MCF 10A (cell line): ENCODE measurements around the gene ANKRD11. TPM values are rescaled to one million over a fixed set of nuclear protein-coding genes. Genes with fewer than 3 reads are reported as not detected.

Source experiments
- BruUV-seq: library from RNA; stranded (reverse); fragments of 400-500 nt; replicated peaks from 2 replicates; lab custom pipeline; 2021; lab: Mats Ljungman, UMichigan
- CTCF ChIA-PET: fragments of 300-600 bp; sonication (Branson Sonifier 250); formaldehyde crosslinking; extraction: SDS; loops from one replicate; lab custom pipeline; 2021; ENCODE audit warnings: antibody characterized with exemption, inconsistent platforms; lab: Yijun Ruan, JAX
- POLR2A ChIA-PET: fragments of 300-600, 350-650 bp; sonication (Branson Sonifier 250); formaldehyde crosslinking; extraction: SDS; loops from one replicate; lab custom pipeline; 2020; ENCODE audit warnings: antibody characterized with exemption, inconsistent platforms; lab: Yijun Ruan, JAX
- DNase-seq: peaks from one replicate; pipeline ENCODE4 v3.0.0-alpha.2; 2018; ENCODE audit not compliant: unreplicated experiment
- H3K27ac Mint-ChIP-seq: one replicate; pipeline ENCODE4 v1.8.0; 2022; ENCODE audit warnings: mild to moderate bottlenecking, low read depth, mixed read lengths; ENCODE audit not compliant: unreplicated experiment
- H3K27me3 Mint-ChIP-seq: one replicate; pipeline ENCODE4 v1.8.0; 2022; ENCODE audit warnings: mixed read lengths; ENCODE audit not compliant: insufficient read depth, unreplicated experiment
- H3K36me3 Mint-ChIP-seq: one replicate; pipeline ENCODE4 v1.8.0; 2022; ENCODE audit warnings: mild to moderate bottlenecking, moderate library complexity, mixed read lengths; ENCODE audit not compliant: insufficient read depth, unreplicated experiment
- H3K4me1 Mint-ChIP-seq: one replicate; pipeline ENCODE4 v1.8.0; 2022; ENCODE audit warnings: mixed read lengths; ENCODE audit not compliant: insufficient read depth, unreplicated experiment
- H3K4me3 Mint-ChIP-seq: one replicate; pipeline ENCODE4 v1.8.0; 2022; ENCODE audit warnings: mild to moderate bottlenecking, moderate library complexity, mixed read lengths; ENCODE audit not compliant: unreplicated experiment
- H3K9me3 Mint-ChIP-seq: one replicate; pipeline ENCODE4 v1.8.0; 2022; ENCODE audit warnings: mixed read lengths; ENCODE audit not compliant: unreplicated experiment
- intact Hi-C: fragments of 100-400 bp; cut with micrococcal nuclease; formaldehyde crosslinking; loops from 2 replicates; pipeline ENCODE4 v1.14.1; 2022
- total RNA-seq: library from RNA; stranded (reverse); gene quantifications from 2 replicates; pipeline ENCODE4 v1.2.3, GENCODE V29; 2022
- TF ChIP-seq, protein P1 (sequence below): fragments of 200-600 bp; IDR thresholded peaks from one replicate; pipeline ENCODE4 v1.8.0; 2022; ENCODE audit warnings: antibody characterized with exemption, mild to moderate bottlenecking; ENCODE audit not compliant: unreplicated experiment

Gene ANKRD11
- total RNA-seq, 1 experiment from 2014 or later = 237 TPM

DNA sequence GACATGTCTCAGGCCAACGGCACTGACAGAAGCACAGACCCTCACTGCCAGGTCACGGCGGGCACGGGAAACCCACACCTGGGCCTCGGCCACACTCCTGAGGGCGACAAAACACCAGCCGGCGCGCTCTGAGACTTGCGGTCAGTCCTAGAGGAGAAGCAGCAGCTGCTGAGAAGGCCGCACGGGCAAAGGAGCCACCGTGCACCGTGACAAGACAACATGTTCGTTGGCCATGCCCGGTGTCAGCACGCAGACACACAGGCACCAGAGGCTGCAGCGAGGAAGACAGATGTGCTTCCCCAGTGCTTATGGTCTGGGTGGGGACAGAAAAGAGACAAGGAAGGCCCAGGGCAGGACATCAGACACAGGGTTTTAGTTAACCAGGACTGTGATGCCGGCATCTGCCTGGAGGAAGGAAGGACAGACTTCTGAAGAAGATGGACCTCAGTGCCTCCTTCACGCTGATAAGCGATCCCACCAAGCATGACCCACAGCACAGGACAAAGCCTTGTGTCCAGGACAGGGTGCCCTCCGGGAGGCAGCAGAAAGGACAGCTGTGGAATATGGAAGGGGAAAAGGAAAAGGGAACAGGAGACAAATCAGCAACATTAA, 84.0 kb downstream of the ANKRD11 start:
- Mint-ChIP-seq H3K36me3 (peaks cover 12% of the 10 kb centered on the region), H3K27ac (no peak overlapping the region), H3K4me3 (no peak overlapping the region), H3K4me1 (peaks cover 44% of the 10 kb centered on the region), H3K27me3 (no peaks in the 10 kb centered on the region), H3K9me3 (no peaks in the 10 kb centered on the region)
- intact Hi-C loops = no loop called here
- no TSS peak for BruUV-seq
- ChIA-PET POLR2A (interaction anchor here (0.7 kb wide), 1 partner anchor 63 kb away, joined by 3 read pairs; no protein-coding TSS in a partner anchor), CTCF (no interaction called here)
- TF ChIP-seq, protein P1, sequence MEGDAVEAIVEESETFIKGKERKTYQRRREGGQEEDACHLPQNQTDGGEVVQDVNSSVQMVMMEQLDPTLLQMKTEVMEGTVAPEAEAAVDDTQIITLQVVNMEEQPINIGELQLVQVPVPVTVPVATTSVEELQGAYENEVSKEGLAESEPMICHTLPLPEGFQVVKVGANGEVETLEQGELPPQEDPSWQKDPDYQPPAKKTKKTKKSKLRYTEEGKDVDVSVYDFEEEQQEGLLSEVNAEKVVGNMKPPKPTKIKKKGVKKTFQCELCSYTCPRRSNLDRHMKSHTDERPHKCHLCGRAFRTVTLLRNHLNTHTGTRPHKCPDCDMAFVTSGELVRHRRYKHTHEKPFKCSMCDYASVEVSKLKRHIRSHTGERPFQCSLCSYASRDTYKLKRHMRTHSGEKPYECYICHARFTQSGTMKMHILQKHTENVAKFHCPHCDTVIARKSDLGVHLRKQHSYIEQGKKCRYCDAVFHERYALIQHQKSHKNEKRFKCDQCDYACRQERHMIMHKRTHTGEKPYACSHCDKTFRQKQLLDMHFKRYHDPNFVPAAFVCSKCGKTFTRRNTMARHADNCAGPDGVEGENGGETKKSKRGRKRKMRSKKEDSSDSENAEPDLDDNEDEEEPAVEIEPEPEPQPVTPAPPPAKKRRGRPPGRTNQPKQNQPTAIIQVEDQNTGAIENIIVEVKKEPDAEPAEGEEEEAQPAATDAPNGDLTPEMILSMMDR = no peak
- DNase-seq = no peak

DNA sequence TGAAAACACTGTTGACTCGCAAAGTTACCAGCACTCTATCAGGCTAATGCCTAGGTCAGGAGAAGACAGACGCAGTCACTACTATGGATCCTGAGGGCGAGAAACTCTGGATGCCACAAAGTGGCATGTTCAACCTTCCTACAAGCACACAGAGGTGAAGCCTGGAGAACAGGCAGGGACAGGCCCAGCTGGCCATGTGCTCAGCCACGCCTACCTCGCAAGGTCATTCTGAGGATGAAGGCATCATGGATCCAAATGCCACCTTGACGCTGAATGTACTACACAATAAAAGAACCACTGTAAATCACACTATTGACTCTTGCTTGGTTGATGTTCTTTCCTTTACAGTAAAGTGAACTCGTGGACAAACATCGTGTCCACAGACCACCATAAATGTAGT, 85.8 kb downstream of the ANKRD11 start:
- TF ChIP-seq, protein P1 = no peak
- Mint-ChIP-seq H3K4me1 (peaks cover 35% of the 10 kb centered on the region), H3K27ac (no peak overlapping the region), H3K36me3 (peaks cover 16% of the 10 kb centered on the region), H3K27me3 (no peaks in the 10 kb centered on the region), H3K9me3 (no peaks in the 10 kb centered on the region), H3K4me3 (no peak overlapping the region)
- peak; percentile 50 for DNase-seq
- ChIA-PET CTCF (no interaction called here), POLR2A (interaction anchor here (0.7 to 1.5 kb wide), 8 partner anchors 9 to 80 kb away, joined by 3 to 5 read pairs (median 3); no protein-coding TSS in a partner anchor)
- BruUV-seq = no TSS peak
- intact Hi-C loops = no loop called here

DNA sequence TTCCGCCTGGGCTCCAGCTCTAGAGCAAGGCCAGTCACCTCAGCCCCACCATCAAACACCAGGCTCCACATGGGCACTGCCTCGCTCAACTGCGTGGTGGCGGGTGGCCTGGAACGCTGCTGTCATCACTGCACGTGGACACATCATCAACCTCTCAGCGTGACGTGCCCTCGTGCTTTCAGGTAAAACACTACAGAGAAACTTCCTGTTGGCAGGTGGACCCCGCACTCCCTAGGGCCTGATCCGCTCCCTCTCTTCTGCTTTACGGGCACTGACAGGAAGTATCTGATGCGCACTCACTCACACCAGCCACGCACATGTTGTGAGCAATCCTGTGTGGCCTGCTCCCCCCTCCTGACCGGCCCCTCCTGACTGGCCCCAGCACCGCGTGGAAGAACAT, 87.4 kb downstream of the ANKRD11 start:
- ChIA-PET CTCF (no interaction called here), POLR2A (no interaction called here)
- no peak overlapping the region for H3K4me3 Mint-ChIP-seq
- no peak overlapping the region for H3K27ac Mint-ChIP-seq
- no TSS peak for BruUV-seq
- DNase-seq = no peak
- TF ChIP-seq, protein P1 = no peak
- H3K36me3 Mint-ChIP-seq = peaks cover 27% of the 10 kb centered on the region
- H3K27me3 Mint-ChIP-seq = no peaks in the 10 kb centered on the region
- no peaks in the 10 kb centered on the region for H3K9me3 Mint-ChIP-seq
- peaks cover 36% of the 10 kb centered on the region for H3K4me1 Mint-ChIP-seq
- intact Hi-C loops = no loop called here

DNA sequence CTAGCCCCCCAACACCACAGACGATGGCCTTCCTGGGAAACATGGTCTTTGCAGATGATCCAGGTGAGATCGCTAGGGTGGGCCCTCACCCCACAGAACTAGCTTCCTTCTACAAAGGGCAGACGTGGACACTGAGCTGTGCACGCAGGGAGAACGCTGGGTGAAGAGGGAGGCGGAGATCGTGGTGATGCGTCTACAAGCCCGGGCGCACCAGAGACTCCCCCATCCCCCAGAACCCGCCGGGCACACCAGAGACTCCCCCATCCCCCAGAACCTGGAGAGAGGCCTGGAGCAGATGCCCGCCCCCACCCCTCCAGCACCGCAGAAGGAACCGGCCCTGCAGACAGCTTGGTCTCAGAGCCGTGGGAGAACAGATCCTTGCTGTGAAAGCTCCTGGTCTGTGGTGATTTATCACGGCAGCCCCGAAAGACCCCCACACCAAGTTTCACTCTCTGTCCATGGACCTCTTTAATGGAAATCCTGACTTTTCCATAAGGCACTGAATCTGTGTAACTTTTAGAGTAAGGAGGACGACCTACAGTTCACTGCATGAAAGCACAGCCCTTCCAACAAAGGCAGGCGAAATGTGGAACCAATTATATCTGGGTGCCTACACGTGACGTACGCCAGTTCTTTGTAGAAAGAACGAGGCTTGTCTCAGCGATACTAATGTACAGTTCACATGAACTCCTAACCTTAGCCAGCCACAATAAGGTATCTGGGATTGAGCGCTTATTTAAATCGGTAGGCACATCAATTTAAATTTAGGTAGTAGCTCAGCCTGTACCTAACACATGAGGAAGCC, 88.5 kb downstream of the ANKRD11 start:
- H3K4me1 Mint-ChIP-seq = peaks cover 30% of the 10 kb centered on the region
- intact Hi-C loops = no loop called here
- ChIA-PET CTCF (interaction anchor here (0.6 kb wide), 1 partner anchor 33 kb away, joined by 5 read pairs; no protein-coding TSS in a partner anchor), POLR2A (no interaction called here)
- no peak for DNase-seq
- BruUV-seq = no TSS peak
- peaks cover 31% of the 10 kb centered on the region for H3K36me3 Mint-ChIP-seq
- H3K9me3 Mint-ChIP-seq = no peaks in the 10 kb centered on the region
- no peak overlapping the region for H3K4me3 Mint-ChIP-seq
- H3K27me3 Mint-ChIP-seq = no peaks in the 10 kb centered on the region
- TF ChIP-seq, protein P1 = no peak
- no peak overlapping the region for H3K27ac Mint-ChIP-seq
